Measurements from ENCODE around the gene RALGPS2.

DNA sequence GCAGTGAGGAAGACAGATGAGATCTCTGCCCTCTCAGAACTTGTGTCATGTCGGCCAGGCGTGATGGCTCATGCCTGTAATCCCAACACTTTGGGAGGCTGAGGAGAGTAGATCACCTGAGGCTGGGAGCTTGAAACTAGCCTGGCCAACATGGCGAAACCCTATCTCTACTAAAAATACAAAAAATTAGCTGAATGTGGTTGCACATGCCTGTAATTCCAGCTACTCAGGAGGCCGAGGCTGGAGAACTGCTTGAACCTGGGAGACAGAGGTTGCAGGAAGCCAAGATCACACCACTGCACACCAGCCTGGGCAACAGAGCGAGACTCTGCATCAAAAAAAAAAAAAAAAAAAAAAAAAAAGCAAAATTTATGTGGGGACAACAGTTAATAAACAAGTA is 40.9 kb upstream of the RALGPS2 start:
- TF ChIP-seq SAFB2 (IDR thresholded peaks at IDR 0.05; ENCODE audit: borderline replicate concordance, low read depth, low read length, severe bottlenecking) (no peak), STAG1 (CRISPR knock-in tag; IDR thresholded peaks at IDR 0.05; ENCODE audit: borderline replicate concordance) (no peak), ZNF274 (IDR thresholded peaks at IDR 0.05; ENCODE audit: borderline replicate concordance, low read depth, low read length) (no peak), HDAC6 (IDR thresholded peaks at IDR 0.05; ENCODE audit: low read depth, low read length) (no peak), ZBTB33 (CRISPR knock-in tag; IDR thresholded peaks at IDR 0.05) (no peak), CEBPB (tag; IDR thresholded peaks at IDR 0.05) (no peak), ARNT (IDR thresholded peaks at IDR 0.05) (no peak), SMC3 (conservative IDR thresholded peaks at IDR 0.05; ENCODE audit: insufficient read depth, low read depth, low read length) (no peak), FOXK2 (conservative IDR thresholded peaks at IDR 0.05 in 1 of 2, IDR thresholded peaks at IDR 0.05 in 1 of 2; ENCODE audit: low read depth in 2 of 2) (no peak)
- TF ChIP-seq, protein P1, sequence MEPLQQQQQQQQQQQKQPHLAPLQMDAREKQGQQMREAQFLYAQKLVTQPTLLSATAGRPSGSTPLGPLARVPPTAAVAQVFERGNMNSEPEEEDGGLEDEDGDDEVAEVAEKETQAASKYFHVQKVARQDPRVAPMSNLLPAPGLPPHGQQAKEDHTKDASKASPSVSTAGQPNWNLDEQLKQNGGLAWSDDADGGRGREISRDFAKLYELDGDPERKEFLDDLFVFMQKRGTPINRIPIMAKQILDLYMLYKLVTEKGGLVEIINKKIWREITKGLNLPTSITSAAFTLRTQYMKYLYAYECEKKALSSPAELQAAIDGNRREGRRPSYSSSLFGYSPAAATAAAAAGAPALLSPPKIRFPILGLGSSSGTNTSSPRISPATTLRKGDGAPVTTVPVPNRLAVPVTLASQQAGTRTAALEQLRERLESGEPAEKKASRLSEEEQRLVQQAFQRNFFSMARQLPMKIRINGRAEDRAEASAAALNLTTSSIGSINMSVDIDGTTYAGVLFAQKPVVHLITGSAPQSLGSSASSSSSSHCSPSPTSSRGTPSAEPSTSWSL (CRISPR knock-in tag; IDR thresholded peaks at IDR 0.05; ENCODE audit: borderline replicate concordance) = no peak
